Stimulated activated memory B cell treated with anti-CD40 and anti-IgM and Interleukin-4, amounts not matched to agents 10 μg/mL and 1 μg/mL and 100 μg/mL, for 72 hours (primary cell): ENCODE measurements around the gene EXOC4.
A peak's percentile ranks its signal among the peaks of the same experiment; 100 is the strongest.
"Not testable (repeated sequence)": the region's sequence is repeated elsewhere in the genome, so short reads cannot be mapped to it uniquely, and the experiment has no call there.

ENCODE experiments used
- ATAC-seq: fragments of 150-1000 bp; cut with Tn5 transposase; 2 replicates; pipeline ENCODE4 v1.10.0; 2021
- H3K27ac Mint-ChIP-seq: one replicate; pipeline ENCODE4 v1.8.0; 2022; ENCODE audit warnings: mild to moderate bottlenecking, mixed read lengths
- H3K27me3 Mint-ChIP-seq: one replicate; pipeline ENCODE4 v1.8.0; 2022; ENCODE audit warnings: mixed read lengths
- H3K36me3 Mint-ChIP-seq: one replicate; pipeline ENCODE4 v1.8.0; 2022; ENCODE audit warnings: mixed read lengths
- H3K4me1 Mint-ChIP-seq: one replicate; pipeline ENCODE4 v1.8.0; 2022; ENCODE audit warnings: mixed read lengths
- H3K4me3 Mint-ChIP-seq: one replicate; pipeline ENCODE4 v1.8.0; 2022; ENCODE audit warnings: mild to moderate bottlenecking, moderate library complexity, mixed read lengths
- H3K9me3 Mint-ChIP-seq: one replicate; pipeline ENCODE4 v1.8.0; 2022; ENCODE audit warnings: mixed read lengths

EXOC4 gene

GRCh38 chr7:133873187-133873586, 620.3 kb downstream of the EXOC4 start:
- H3K27ac Mint-ChIP-seq, result no peak overlapping the region
- no peak for ATAC-seq

GRCh38 chr7:133873631-133874030, 620.8 kb downstream of the EXOC4 start:
- no peaks in the 10 kb centered on the region for H3K27me3 Mint-ChIP-seq
- H3K36me3 Mint-ChIP-seq, result peaks cover 37% of the 10 kb centered on the region
- no peak for ATAC-seq
- H3K4me1 Mint-ChIP-seq, result peaks cover 20% of the 10 kb centered on the region
- no peaks in the 10 kb centered on the region for H3K9me3 Mint-ChIP-seq
- H3K27ac Mint-ChIP-seq, result no peak overlapping the region
- H3K4me3 Mint-ChIP-seq, result no peak overlapping the region

More at GRCh38 chr7:133873187-133873586, 620.3 kb downstream of the EXOC4 start:
- H3K4me1 Mint-ChIP-seq, result peaks cover 20% of the 10 kb centered on the region
- H3K4me3 Mint-ChIP-seq, result no peak overlapping the region
- H3K27me3 Mint-ChIP-seq, result no peaks in the 10 kb centered on the region
- peaks cover 37% of the 10 kb centered on the region for H3K36me3 Mint-ChIP-seq
- H3K9me3 Mint-ChIP-seq, result no peaks in the 10 kb centered on the region

- Mint-ChIP-seq H3K36me3 (peaks cover 13% of the 10 kb centered on the region), H3K9me3 (peaks cover 3% of the 10 kb centered on the region), H3K4me3 (no peak overlapping the region), H3K27me3 (no peaks in the 10 kb centered on the region), H3K4me1 (no peaks in the 10 kb centered on the region), H3K27ac (no peak overlapping the region)
- no peak for ATAC-seq
These were observed 630.7 kb downstream of the EXOC4 start for GRCh38 chr7:133883591-133883990.

- Mint-ChIP-seq H3K27me3 (no peaks in the 10 kb centered on the region), H3K9me3 (no peaks in the 10 kb centered on the region), H3K27ac (no peak overlapping the region), H3K4me3 (no peak overlapping the region), H3K4me1 (no peaks in the 10 kb centered on the region), H3K36me3 (peaks cover 6% of the 10 kb centered on the region)
- no peak for ATAC-seq
These were observed 632.3 kb downstream of the EXOC4 start for GRCh38 chr7:133885213-133885612.

- Mint-ChIP-seq H3K4me1 (no peaks in the 10 kb centered on the region), H3K36me3 (peaks cover 6% of the 10 kb centered on the region), H3K27me3 (no peaks in the 10 kb centered on the region), H3K9me3 (no peaks in the 10 kb centered on the region), H3K4me3 (no peak overlapping the region), H3K27ac (no peak overlapping the region)
- no peak for ATAC-seq
These were observed 633.2 kb downstream of the EXOC4 start for GRCh38 chr7:133886086-133886485.

GRCh38 chr7:133886797-133887196, 633.9 kb downstream of the EXOC4 start:
- Mint-ChIP-seq H3K4me1 (no peaks in the 10 kb centered on the region), H3K36me3 (peaks cover 6% of the 10 kb centered on the region), H3K27ac (no peak overlapping the region), H3K9me3 (no peaks in the 10 kb centered on the region), H3K27me3 (no peaks in the 10 kb centered on the region), H3K4me3 (no peak overlapping the region)
- no peak for ATAC-seq

- ATAC-seq, result no peak
- Mint-ChIP-seq H3K4me3 (no peak overlapping the region), H3K27ac (no peak overlapping the region), H3K9me3 (no peaks in the 10 kb centered on the region), H3K4me1 (no peaks in the 10 kb centered on the region), H3K36me3 (peaks cover 6% of the 10 kb centered on the region), H3K27me3 (no peaks in the 10 kb centered on the region)
These were observed 634.6 kb downstream of the EXOC4 start for GRCh38 chr7:133887459-133887858.

- Mint-ChIP-seq H3K27ac (no peak overlapping the region), H3K9me3 (no peaks in the 10 kb centered on the region), H3K36me3 (peaks cover 6% of the 10 kb centered on the region), H3K4me1 (no peaks in the 10 kb centered on the region), H3K4me3 (no peak overlapping the region), H3K27me3 (no peaks in the 10 kb centered on the region)
- ATAC-seq, result no peak
These were observed 635.4 kb downstream of the EXOC4 start for GRCh38 chr7:133888061-133888930.

GRCh38 chr7:133904776-133905175, 651.9 kb downstream of the EXOC4 start:
- no peak for ATAC-seq
- H3K9me3 Mint-ChIP-seq, result peaks cover 2% of the 10 kb centered on the region
- no peaks in the 10 kb centered on the region for H3K4me1 Mint-ChIP-seq
- no peak overlapping the region for H3K27ac Mint-ChIP-seq
- H3K27me3 Mint-ChIP-seq, result no peaks in the 10 kb centered on the region
- H3K4me3 Mint-ChIP-seq, result no peak overlapping the region
- peaks cover 57% of the 10 kb centered on the region for H3K36me3 Mint-ChIP-seq

GRCh38 chr7:133906553-133906952, 653.7 kb downstream of the EXOC4 start:
- H3K36me3 Mint-ChIP-seq, result peaks cover 57% of the 10 kb centered on the region
- H3K9me3 Mint-ChIP-seq, H3K27ac Mint-ChIP-seq, ATAC-seq, H3K4me1 Mint-ChIP-seq, H3K4me3 Mint-ChIP-seq, H3K27me3 Mint-ChIP-seq: not testable (repeated sequence)

GRCh38 chr7:133910761-133911160, 657.9 kb downstream of the EXOC4 start:
- Mint-ChIP-seq H3K9me3 (no peaks in the 10 kb centered on the region), H3K4me1 (peaks cover 6% of the 10 kb centered on the region), H3K36me3 (peaks cover 30% of the 10 kb centered on the region), H3K4me3 (no peak overlapping the region), H3K27ac (no peak overlapping the region), H3K27me3 (no peaks in the 10 kb centered on the region)
- no peak for ATAC-seq

- H3K36me3 Mint-ChIP-seq, result peaks cover 30% of the 10 kb centered on the region
- peak; percentile 84 for ATAC-seq
- H3K4me3 Mint-ChIP-seq, result no peak overlapping the region
- H3K27me3 Mint-ChIP-seq, result no peaks in the 10 kb centered on the region
- peaks cover 6% of the 10 kb centered on the region for H3K4me1 Mint-ChIP-seq
- no peaks in the 10 kb centered on the region for H3K9me3 Mint-ChIP-seq
- H3K27ac Mint-ChIP-seq, result peak overlapping the region; percentile 58
These were observed 658.8 kb downstream of the EXOC4 start for GRCh38 chr7:133911724-133912123.

- H3K4me1 Mint-ChIP-seq, result peaks cover 6% of the 10 kb centered on the region
- ATAC-seq, result no peak
These were observed 660.2 kb downstream of the EXOC4 start for GRCh38 chr7:133912916-133913697.

GRCh38 chr7:133916621-133917020, 663.7 kb downstream of the EXOC4 start:
- no peak overlapping the region for H3K4me3 Mint-ChIP-seq
- peaks cover 19% of the 10 kb centered on the region for H3K9me3 Mint-ChIP-seq
- no peak overlapping the region for H3K27ac Mint-ChIP-seq
- H3K36me3 Mint-ChIP-seq, result peaks cover 57% of the 10 kb centered on the region
- no peaks in the 10 kb centered on the region for H3K27me3 Mint-ChIP-seq
- H3K4me1 Mint-ChIP-seq, result peaks cover 6% of the 10 kb centered on the region
- ATAC-seq, result no peak

More at GRCh38 chr7:133912916-133913697, 660.2 kb downstream of the EXOC4 start:
- H3K36me3 Mint-ChIP-seq, result peaks cover 38% of the 10 kb centered on the region
- H3K9me3 Mint-ChIP-seq, result no peaks in the 10 kb centered on the region
- no peaks in the 10 kb centered on the region for H3K27me3 Mint-ChIP-seq
- H3K27ac Mint-ChIP-seq, result no peak overlapping the region
- H3K4me3 Mint-ChIP-seq, result no peak overlapping the region

GRCh38 chr7:133919810-133920209, 666.9 kb downstream of the EXOC4 start:
- Mint-ChIP-seq H3K4me3 (no peak overlapping the region), H3K36me3 (peaks cover 59% of the 10 kb centered on the region), H3K27me3 (no peaks in the 10 kb centered on the region)

More at GRCh38 chr7:133919810-133920209, 666.9 kb downstream of the EXOC4 start:
- no peaks in the 10 kb centered on the region for H3K4me1 Mint-ChIP-seq
- no peak overlapping the region for H3K27ac Mint-ChIP-seq
- no peak for ATAC-seq
- H3K9me3 Mint-ChIP-seq, result peaks cover 23% of the 10 kb centered on the region
